Adrenal gland (tissue), 12 donors: ENCODE results near the gene KCNK3. TPM values are rescaled to one million over a fixed set of nuclear protein-coding genes. Genes with fewer than 3 reads are reported as not detected.
A peak's percentile ranks its signal among the peaks of the same experiment; 100 is the strongest.

Experiments used
- DNase-seq, 7 donors: peaks; one replicate each; pipeline ENCODE4 v3.0.0-alpha.2; 2019 to 2020
- H3K27ac ChIP-seq, 5 donors: fragments of 200-600 bp; sonication (generic) in 4 of 5; 1 replicate in 3 of 5; 2 replicates in 2 of 5; pipeline versions ENCODE4 v1.5.1 to v1.8.0; 2016 to 2020; ENCODE audit warnings: mild to moderate bottlenecking in 1 of 5
- H3K27me3 ChIP-seq: fragments of 200-600 bp; 2 replicates; pipeline ENCODE4 v1.8.0; 2021
- H3K36me3 ChIP-seq, 2 donors: fragments of 200-600 bp; replicated peaks in 1 of 2; 1 replicate in 1 of 2; 2 replicates in 1 of 2; pipeline versions ENCODE4 v1.5.1 to v1.8.0; 2018 to 2022
- H3K4me1 ChIP-seq, 2 donors: fragments of 200-600 bp; replicated peaks in 1 of 2; 1 replicate in 1 of 2; 2 replicates in 1 of 2; pipeline versions ENCODE4 v1.5.1 to v1.8.0; 2018 to 2021
- H3K4me3 ChIP-seq, 4 donors: fragments of 200-600 bp; sonication (generic) in 3 of 4; one replicate each; pipeline ENCODE4 v1.5.1; 2016 to 2018
- H3K9me3 ChIP-seq, 3 donors: fragments of 200-600 bp; sonication (generic) in 1 of 3; replicated peaks in 1 of 3; 1 replicate in 2 of 3; 2 replicates in 1 of 3; pipeline versions ENCODE4 v1.5.1 to v1.8.0; 2016 to 2021
- CTCF ChIP-seq, 6 experiments: fragments of 450-650 bp in 4 of 6; fragments of 200-600 bp in 2 of 6; sonication (generic) in 1 of 6; IDR thresholded peaks; 1 replicate in 5 of 6; 2 replicates in 1 of 6; pipeline versions ENCODE4 v1.5.1 to v1.8.0; 2016 to 2021; ENCODE audit warnings: antibody characterized with exemption in 6 of 6, mild to moderate bottlenecking in 2 of 6, moderate library complexity in 1 of 6
- POLR2A ChIP-seq, 2 donors: fragments of 450-650 bp; IDR thresholded peaks; one replicate each; pipeline ENCODE4 v1.6.1; 2017; ENCODE audit warnings: antibody characterized with exemption in 2 of 2, mild to moderate bottlenecking in 2 of 2, moderate library complexity in 1 of 2
- WGBS, 4 donors: extraction: QIAGEN DNeasy Blood & Tissue Kit in 2 of 4; methylation state at CpG; one replicate each; pipeline versions ENCODE4 v1.1.5 to v1.1.7; 2013 to 2017; 5-methylcytosine and 5-hydroxymethylcytosine counted together
- intact Hi-C, 2 donors: fragments of 100-400 bp; cut with DNase I; formaldehyde crosslinking; loops; one replicate each; pipeline versions ENCODE4 v1.14.1 to v1.15.0; 2022 to 2023
- polyA plus RNA-seq, 3 donors: library from polyadenylated mRNA; stranded (reverse); fragments of 200-250 nt in 2 of 3; fragments of 350-450 nt in 1 of 3; fragmentation: Illumina TruSeq in 1 of 3; extraction: RNeasy Lipid Tissue Mini Kit (QIAGEN cat#74804) in 1 of 3; gene quantifications; one replicate each; pipeline ENCODE4 v1.2.3, GENCODE V29; 2013 to 2014
- total RNA-seq, 9 donors: library from RNA; depleted of rRNA in 4 of 9; stranded (reverse); fragments of >200 nt in 4 of 9; fragments of 120-200 nt in 1 of 9; fragmentation: NEBNext Ultra II Directional in 1 of 9; extraction: Animal tissue kit (Norgen Biotek cat#: 25700) in 1 of 9; gene quantifications; one replicate each; pipeline versions ENCODE4 v1.1.0 to v1.2.4, GENCODE V29; 2013 to 2023
- donor health status: healthy with polysubstance abuse.
- donor health status: Bipolar disorder and iron deficiency.
- donor health status: DM: yes; HTN: yes; CAD: no.
- donor health status: DM: no; HTN: no; CAD: no.
- donor health status: DM: no; HTN: no; CAD: no.
- donor health status: DM: yes; HTN: yes; CAD: no.

Gene KCNK3
- total and polyA plus RNA-seq, 12 donors: 69.6 to 595 (median 382) TPM

GRCh38 chr2:26722328-26722727 is 29.8 kb downstream of the KCNK3 start:
- WGBS, 4 donors: 52 to 76% (median 71%) methylated on average over 1 of the region's 1 CpG
- no peaks in the 10 kb centered on the region for H3K27me3 ChIP-seq
- H3K36me3 ChIP-seq: peaks cover 0 to under 1% of the 10 kb centered on the region in 2 donors
- H3K4me3 ChIP-seq: no peak overlapping the region
- peaks cover 74 to 96% of the 10 kb centered on the region in 2 donors for H3K4me1 ChIP-seq
- peak overlapping the region; percentile 96 to 99 (median 97) for H3K27ac ChIP-seq
- DNase-seq: no peak
- intact Hi-C loops: no loop called here
- TF ChIP-seq CTCF (IDR thresholded peaks at IDR 0.05) (no peak), POLR2A (IDR thresholded peaks at IDR 0.05) (no peak)
- no peaks in the 10 kb centered on the region for H3K9me3 ChIP-seq

GRCh38 chr2:26722911-26723310 is 30.4 kb downstream of the KCNK3 start:
- 58 to 94% (median 77%) methylated on average over 1 of the region's 1 CpG for WGBS, 4 donors
- TF ChIP-seq POLR2A (IDR thresholded peaks at IDR 0.05): no peak
- no peak for TF ChIP-seq CTCF (IDR thresholded peaks at IDR 0.05)
- Histone ChIP-seq H3K27ac (peak overlapping the region; percentile 96 to 99 (median 97)), H3K4me1 (peaks cover 74 to 90% of the 10 kb centered on the region in 2 donors), H3K4me3 (no peak overlapping the region), H3K27me3 (no peaks in the 10 kb centered on the region), H3K36me3 (peaks cover 0 to 6% of the 10 kb centered on the region in 2 donors), H3K9me3 (no peaks in the 10 kb centered on the region)
- peak in 1 of 7 donors; percentile 39 for DNase-seq
- intact Hi-C loops: no loop called here

- 55 to 76% (median 62%) methylated on average over 3 of the region's 3 CpGs for WGBS, 4 donors
- Histone ChIP-seq H3K27ac (peak overlapping the region; percentile 96 to 99 (median 97)), H3K27me3 (no peaks in the 10 kb centered on the region), H3K36me3 (peaks cover 0 to 12% of the 10 kb centered on the region in 2 donors), H3K9me3 (no peaks in the 10 kb centered on the region), H3K4me1 (peaks cover 74 to 85% of the 10 kb centered on the region in 2 donors), H3K4me3 (no peak overlapping the region)
- intact Hi-C loops: no loop called here
- peak in 1 of 7 donors; percentile 16 for DNase-seq
- no peak for TF ChIP-seq CTCF (IDR thresholded peaks at IDR 0.05)
- no peak for TF ChIP-seq POLR2A (IDR thresholded peaks at IDR 0.05)
Measured at GRCh38 chr2:26723475-26723874, 31.0 kb downstream of the KCNK3 start.

GRCh38 chr2:26723991-26724750 is 31.6 kb downstream of the KCNK3 start:
- H3K4me1 ChIP-seq: peaks cover 69 to 78% of the 10 kb centered on the region in 2 donors
- peak in 1 of 2 donors; percentile 77 for TF ChIP-seq POLR2A (IDR thresholded peaks at IDR 0.05)
- TF ChIP-seq CTCF (IDR thresholded peaks at IDR 0.05): no peak
- H3K4me3 ChIP-seq: no peak overlapping the region
- H3K27ac ChIP-seq: peak overlapping the region; percentile 96 to 99 (median 97)
- 22 to 38% (median 22%) methylated on average over 5 to 14 of the region's 14 CpGs for WGBS, 4 donors
- H3K9me3 ChIP-seq: no peaks in the 10 kb centered on the region
- H3K27me3 ChIP-seq: no peaks in the 10 kb centered on the region
- intact Hi-C loops: no loop called here
- peaks cover 0 to 19% of the 10 kb centered on the region in 2 donors for H3K36me3 ChIP-seq
- peak; percentile 90 to 98 (median 98) for DNase-seq
